ENCODE measurements around the gene SSBP1.

GRCh38 chr7:141737118-141737835, 881 bp upstream of the SSBP1 start:
- TF ChIP-seq ZBTB7A (IDR thresholded peaks at IDR 0.05; ENCODE audit: low read depth) = no peak
- no peak for TF ChIP-seq NFIC (IDR thresholded peaks at IDR 0.05)
- no peak for TF ChIP-seq FOXM1 (IDR thresholded peaks at IDR 0.05; ENCODE audit: borderline replicate concordance, low read depth)
- TF ChIP-seq USF1 (IDR thresholded peaks at IDR 0.05) = no peak
- TF ChIP-seq TAF1 (IDR thresholded peaks at IDR 0.05; ENCODE audit: low read depth) = no peak
- no peak for TF ChIP-seq MAX (IDR thresholded peaks at IDR 0.05)
- TF ChIP-seq REST (IDR thresholded peaks at IDR 0.05; ENCODE audit: low read depth) = no peak
- no peak for TF ChIP-seq CREB1 (IDR thresholded peaks at IDR 0.05; ENCODE audit: low read depth)
- no peak for TF ChIP-seq EP300 (IDR thresholded peaks at IDR 0.05; ENCODE audit: borderline replicate concordance)
- peak; percentile 59 for TF ChIP-seq CEBPB (IDR thresholded peaks at IDR 0.05)
- no peak for TF ChIP-seq TCF12 (IDR thresholded peaks at IDR 0.05; ENCODE audit: low read depth)
